ENCODE data around the gene ARHGAP35.
A peak's percentile ranks its signal among the peaks of the same experiment; 100 is the strongest.

GRCh38 chr19:46824890-46825730, 35.7 kb upstream of the ARHGAP35 start:
- TF ChIP-seq ZNF24 (IDR thresholded peaks at IDR 0.05) (no peak), SUPT20H (IDR thresholded peaks at IDR 0.05; ENCODE audit: borderline replicate concordance, control insufficient read depth, low read depth, low read length) (no peak), CTCF (IDR thresholded peaks at IDR 0.05 in 2 of 3, conservative IDR thresholded peaks at IDR 0.05 in 1 of 3; ENCODE audit: control insufficient read depth in 2 of 3, extremely low read depth in 1 of 3, insufficient read depth in 1 of 3, low read depth in 3 of 3, low read length in 3 of 3) (peak; percentile 15 to 44 (median 32); a peak in 3 of 6 replicates), POLR2A (IDR thresholded peaks at IDR 0.05; ENCODE audit: low read depth, low read length) (no peak), MXI1 (IDR thresholded peaks at IDR 0.05; ENCODE audit: low read depth, low read length) (no peak), PBX3 (IDR thresholded peaks at IDR 0.05; ENCODE audit: insufficient replicate concordance, low read depth, low read length) (peak; percentile 45), REST (IDR thresholded peaks at IDR 0.05; ENCODE audit: low read depth, low read length) (no peak), BCLAF1 (IDR thresholded peaks at IDR 0.05) (no peak), ZNF384 (IDR thresholded peaks at IDR 0.05; ENCODE audit: borderline replicate concordance, low read depth, low read length) (peak; percentile 87; the same call in 1 of the 2 replicates), E4F1 (IDR thresholded peaks at IDR 0.05; ENCODE audit: borderline replicate concordance, partially characterized antibody) (no peak)

Data from GM12878 (cell line).